Renal pelvis (tissue), 3 donors: ENCODE results near the gene ART5. TPM values are rescaled to one million over a fixed set of nuclear protein-coding genes. Genes with fewer than 3 reads are reported as not detected.

ENCODE experiments used
- polyA plus RNA-seq, 3 donors: library from polyadenylated mRNA; unstranded; fragments of 120-200 nt; gene quantifications; one replicate each; pipeline ENCODE4 v1.2.1, GENCODE V29; 2013; ENCODE audit not compliant: insufficient read length in 3 of 3

ART5 gene
- polyA plus RNA-seq, 3 donors: 3.4 to 4.6 (median 3.9) TPM

Other genes starting within 250 kb of the ART5 start
- not detected for gene ART1, start 3.1 kb upstream of the ART5 start, polyA plus RNA-seq
- 1 to 10 TPM; 1.7 to 2.9 (median 2.9) TPM for gene CHRNA10, start 29.4 kb upstream of the ART5 start, polyA plus RNA-seq
- 10 to 100 TPM; 61.9 to 69.5 (median 66.6) TPM for gene NUP98, start 155.6 kb upstream of the ART5 start, polyA plus RNA-seq
- gene PGAP2, start 166.6 kb upstream of the ART5 start, polyA plus RNA-seq: 10 to 100 TPM; 40.7 to 57.4 (median 51.0) TPM
- gene RHOG, start 199.0 kb upstream of the ART5 start, polyA plus RNA-seq: 10 to 100 TPM; 21.9 to 31.8 (median 28.4) TPM
- 10 to 100 TPM; 31.3 to 41.6 (median 33.2) TPM for gene STIM1, start 213.7 kb upstream of the ART5 start, polyA plus RNA-seq